Measurements from ENCODE around the gene GRIK3. TPM values are rescaled to one million over a fixed set of nuclear protein-coding genes. Genes with fewer than 3 reads are reported as not detected.

Gene GRIK3
- polyA plus RNA-seq, 2 of the 4 experiments (the other 2 are of a cell fraction): not detected

GRCh38 chr1:36782785-36783184 is 251.5 kb downstream of the GRIK3 start:
- no peak for TF ChIP-seq CHD2 (IDR thresholded peaks at IDR 0.05; ENCODE audit: low read length, partially characterized antibody)
- no peak for TF ChIP-seq PBX3 (IDR thresholded peaks at IDR 0.05)
- no peak for TF ChIP-seq POLR2AphosphoS2 (conservative IDR thresholded peaks at IDR 0.05; ENCODE audit: low read length)
- TF ChIP-seq CBX8 (IDR thresholded peaks at IDR 0.05): no peak
- TF ChIP-seq NPAS2 (CRISPR knock-in tag; IDR thresholded peaks at IDR 0.05; ENCODE audit: borderline replicate concordance): no peak
- no peak for TF ChIP-seq ELK1 (IDR thresholded peaks at IDR 0.05; ENCODE audit: low read depth, low read length)
- TF ChIP-seq CTCF (IDR thresholded peaks at IDR 0.05): no peak
- TF ChIP-seq RCOR1 (IDR thresholded peaks at IDR 0.05; ENCODE audit: low read depth, low read length): no peak
- TF ChIP-seq ATOH8 (CRISPR knock-in tag; IDR thresholded peaks at IDR 0.05; ENCODE audit: low read depth): no peak
- TF ChIP-seq MYC (IDR thresholded peaks at IDR 0.05; ENCODE audit: borderline replicate concordance, low read length): no peak
- TF ChIP-seq KDM5A (IDR thresholded peaks at IDR 0.05): no peak
- no peak for DNase-seq (ENCODE audit: low read depth in 1 of 2, low spot score in 1 of 2)
- 12% methylated on average over 1 of the region's 2 CpGs for WGBS (ENCODE audit: missing lambda C conversion rate)
- Histone ChIP-seq H3K9me3 (no peaks in the 10 kb centered on the region), H3K27ac (no peak overlapping the region), H3K4me1 (no peaks in the 10 kb centered on the region), H3K4me3 (no peak overlapping the region), H3K4me2 (no peak overlapping the region)
- no peak for FAIRE-seq
- POLR2A ChIA-PET: no interaction called here
- CTCF ChIA-PET: interaction anchor here (0.7 kb wide), 1 partner anchor 190 kb away, joined by 4 read pairs; no protein-coding TSS in a partner anchor
- ATAC-seq: no peak

- Histone ChIP-seq H3K27ac (no peak overlapping the region), H3K9me3 (no peaks in the 10 kb centered on the region), H3K4me2 (no peak overlapping the region), H3K4me1 (no peaks in the 10 kb centered on the region), H3K4me3 (no peak overlapping the region)
- CTCF ChIA-PET: interaction anchor here (0.7 kb wide), 1 partner anchor 189 kb away, joined by 4 read pairs; no protein-coding TSS in a partner anchor
- 49% methylated on average over 4 of the region's 6 CpGs for WGBS (ENCODE audit: missing lambda C conversion rate)
- DNase-seq (ENCODE audit: low read depth in 1 of 2, low spot score in 1 of 2): no peak
- ATAC-seq: no peak
- POLR2A ChIA-PET: no interaction called here
- no peak for TF ChIP-seq E2F6 (IDR thresholded peaks at IDR 0.05; ENCODE audit: borderline replicate concordance, low read depth)
- TF ChIP-seq HES2 (IDR thresholded peaks at IDR 0.05): no peak
- TF ChIP-seq MAX (IDR thresholded peaks at IDR 0.05): no peak
- no peak for TF ChIP-seq RFX5 (IDR thresholded peaks at IDR 0.05)
- TF ChIP-seq EP300 (IDR thresholded peaks at IDR 0.05): no peak
- TF ChIP-seq ZSCAN20 (CRISPR knock-in tag; IDR thresholded peaks at IDR 0.05): no peak
- TF ChIP-seq FOXS1 (CRISPR knock-in tag; IDR thresholded peaks at IDR 0.05): no peak
- no peak for TF ChIP-seq NPAS2 (CRISPR knock-in tag; IDR thresholded peaks at IDR 0.05; ENCODE audit: borderline replicate concordance)
- no peak for TF ChIP-seq GATA3 (IDR thresholded peaks at IDR 0.05; ENCODE audit: borderline replicate concordance)
- TF ChIP-seq MAFK (IDR thresholded peaks at IDR 0.05; ENCODE audit: partially characterized antibody): no peak
- no peak for FAIRE-seq
These were observed 252.2 kb downstream of the GRIK3 start for GRCh38 chr1:36782085-36782484.
